K562 (cell line): ENCODE results near the gene KATNAL1. TPM values are rescaled to one million over a fixed set of nuclear protein-coding genes. Genes with fewer than 3 reads are reported as not detected.

ENCODE experiments used
- CEBPG ChIP-seq, 3 experiments: fragments of 200-800 bp in 1 of 3; sonication (Bioruptor generic) in 1 of 3; sonication (generic) in 1 of 3; formaldehyde crosslinking in 1 of 3; IDR thresholded peaks in 2 of 3; conservative IDR thresholded peaks in 1 of 3; 2 replicates each; pipeline versions ENCODE4 v1.6.1 to v1.8.0; 2016 to 2022; ENCODE audit warnings: missing compliant biosample characterization in 2 of 3, missing genetic modification characterization in 2 of 3, mild to moderate bottlenecking in 1 of 3, missing genetic modification reagents in 1 of 3
- CTBP1 ChIP-seq: fragments of 450-650 bp; IDR thresholded peaks from 2 replicates; pipeline ENCODE4 v1.6.1; 2016; ENCODE audit warnings: borderline replicate concordance
- HNRNPUL1 ChIP-seq: fragments of 200-400 bp; formaldehyde crosslinking; IDR thresholded peaks from 2 replicates; pipeline ENCODE4 v1.6.1; 2017; ENCODE audit warnings: low read length
- NCOA4 ChIP-seq: fragments of 450-650 bp; IDR thresholded peaks from 2 replicates; pipeline ENCODE4 v1.6.1; 2018; ENCODE audit warnings: mild to moderate bottlenecking; ENCODE audit not compliant: partially characterized antibody
- PCBP1 ChIP-seq: fragments of 200-400 bp; formaldehyde crosslinking; IDR thresholded peaks from 2 replicates; pipeline ENCODE4 v1.6.1; 2018; ENCODE audit warnings: mild to moderate bottlenecking, low read depth, low read length; ENCODE audit not compliant: poor library complexity, severe bottlenecking
- POLR3G ChIP-seq: IDR thresholded peaks from 2 replicates; pipeline ENCODE4 v1.6.1; 2011; ENCODE audit not compliant: insufficient read length, insufficient replicate concordance; ENCODE audit errors: extremely low read depth
- polyA plus RNA-seq, 8 experiments: library from polyadenylated mRNA; depleted of rRNA in 4 of 8; stranded (reverse) in 5 of 8; unstranded in 3 of 8; fragments of >200 nt; fragmentation: Nextera tagmentation in 2 of 8; fragmentation: Illumina TruSeq in 1 of 8; extraction: Ambion mirVana in 2 of 8; extraction: Trizol in 1 of 8; gene quantifications; 2 replicates each; pipeline versions ENCODE4 v1.2.1 to v1.2.3, GENCODE V29; 2011 to 2014; ENCODE audit warnings: inconsistent platforms in 1 of 8, missing spikeins in 1 of 8
- total RNA-seq, 7 experiments: library from RNA; depleted of rRNA in 6 of 7; stranded (reverse); fragments of >200 nt in 6 of 7; fragmentation: Illumina TruSeq in 2 of 7; extraction: Trizol in 2 of 7; gene quantifications; 2 replicates each; pipeline versions ENCODE4 v1.2.1 to v1.2.3, GENCODE V29; 2011 to 2021; ENCODE audit warnings: low replicate concordance in 1 of 7
- TF ChIP-seq, protein P1 (sequence below), 2 experiments: fragments of 450-650 bp; formaldehyde crosslinking in 1 of 2; IDR thresholded peaks; 2 replicates each; pipeline versions ENCODE4 v1.4.0 to v1.6.1; 2014 to 2020; ENCODE audit warnings: mild to moderate bottlenecking in 2 of 2, borderline replicate concordance in 1 of 2, low read depth in 1 of 2
- TF ChIP-seq, protein P2 (sequence below), 2 experiments: IDR thresholded peaks in 1 of 2; conservative IDR thresholded peaks in 1 of 2; 2 replicates each; pipeline ENCODE4 v1.6.1; 2016; ENCODE audit warnings: low read depth in 2 of 2, mild to moderate bottlenecking in 1 of 2, missing compliant biosample characterization in 1 of 2, missing genetic modification characterization in 1 of 2, moderate library complexity in 1 of 2
- TF ChIP-seq, protein P3 (sequence below): sonication (generic); formaldehyde crosslinking; IDR thresholded peaks from 2 replicates; pipeline ENCODE4 v1.8.0; 2022; ENCODE audit warnings: mild to moderate bottlenecking, missing genetic modification reagents

KATNAL1 gene
- total and polyA plus RNA-seq, 9 of the 15 experiments (the other 6 are each of a cell fraction or from before 2014, with no cell fraction given) = 2.5 to 8.2 (median 5.5) TPM

DNA sequence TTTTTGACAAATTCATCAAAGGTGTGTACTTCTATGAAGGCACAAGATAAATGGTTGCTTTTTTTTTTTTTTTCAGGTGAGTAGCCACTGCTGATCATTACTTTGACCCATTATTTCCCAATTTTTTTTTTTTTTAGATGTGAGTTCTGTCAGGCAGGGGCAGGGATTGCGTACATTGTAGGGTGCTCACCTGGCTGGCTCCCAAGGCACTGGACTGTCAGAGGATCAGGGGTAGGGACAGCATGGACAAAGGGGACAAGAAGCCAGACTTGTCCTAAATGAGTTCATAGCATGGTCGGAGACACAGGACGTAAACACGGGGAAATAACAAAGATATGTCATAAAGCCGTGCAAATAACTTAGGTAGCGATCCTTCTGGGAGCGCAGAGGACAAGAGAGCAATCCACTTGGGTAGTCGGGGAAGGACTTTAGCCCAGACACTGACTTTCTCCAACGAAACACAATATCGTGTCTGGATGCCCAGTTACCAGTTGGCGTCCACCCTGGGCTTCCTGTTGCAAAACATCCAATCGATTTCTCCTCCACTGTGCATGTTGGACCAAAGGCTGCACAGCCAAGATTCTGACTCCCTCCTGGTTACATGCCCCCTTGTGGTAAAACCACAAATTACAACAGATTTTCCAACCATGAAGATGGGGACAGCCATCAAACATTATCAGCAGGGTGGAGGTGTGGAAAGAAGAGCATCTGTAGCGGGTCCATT lies 27.5 kb upstream of the KATNAL1 start (continued):
- TF ChIP-seq, protein P1, sequence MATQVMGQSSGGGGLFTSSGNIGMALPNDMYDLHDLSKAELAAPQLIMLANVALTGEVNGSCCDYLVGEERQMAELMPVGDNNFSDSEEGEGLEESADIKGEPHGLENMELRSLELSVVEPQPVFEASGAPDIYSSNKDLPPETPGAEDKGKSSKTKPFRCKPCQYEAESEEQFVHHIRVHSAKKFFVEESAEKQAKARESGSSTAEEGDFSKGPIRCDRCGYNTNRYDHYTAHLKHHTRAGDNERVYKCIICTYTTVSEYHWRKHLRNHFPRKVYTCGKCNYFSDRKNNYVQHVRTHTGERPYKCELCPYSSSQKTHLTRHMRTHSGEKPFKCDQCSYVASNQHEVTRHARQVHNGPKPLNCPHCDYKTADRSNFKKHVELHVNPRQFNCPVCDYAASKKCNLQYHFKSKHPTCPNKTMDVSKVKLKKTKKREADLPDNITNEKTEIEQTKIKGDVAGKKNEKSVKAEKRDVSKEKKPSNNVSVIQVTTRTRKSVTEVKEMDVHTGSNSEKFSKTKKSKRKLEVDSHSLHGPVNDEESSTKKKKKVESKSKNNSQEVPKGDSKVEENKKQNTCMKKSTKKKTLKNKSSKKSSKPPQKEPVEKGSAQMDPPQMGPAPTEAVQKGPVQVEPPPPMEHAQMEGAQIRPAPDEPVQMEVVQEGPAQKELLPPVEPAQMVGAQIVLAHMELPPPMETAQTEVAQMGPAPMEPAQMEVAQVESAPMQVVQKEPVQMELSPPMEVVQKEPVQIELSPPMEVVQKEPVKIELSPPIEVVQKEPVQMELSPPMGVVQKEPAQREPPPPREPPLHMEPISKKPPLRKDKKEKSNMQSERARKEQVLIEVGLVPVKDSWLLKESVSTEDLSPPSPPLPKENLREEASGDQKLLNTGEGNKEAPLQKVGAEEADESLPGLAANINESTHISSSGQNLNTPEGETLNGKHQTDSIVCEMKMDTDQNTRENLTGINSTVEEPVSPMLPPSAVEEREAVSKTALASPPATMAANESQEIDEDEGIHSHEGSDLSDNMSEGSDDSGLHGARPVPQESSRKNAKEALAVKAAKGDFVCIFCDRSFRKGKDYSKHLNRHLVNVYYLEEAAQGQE (IDR thresholded peaks at IDR 0.05; ENCODE audit: borderline replicate concordance) = peak; percentile 40; the same call in 1 of the 2 replicates
- TF ChIP-seq, protein P1 (CRISPR knock-in tag; IDR thresholded peaks at IDR 0.05; ENCODE audit: low read depth) = no peak
- TF ChIP-seq PCBP1 (no peak), CTBP1 (peak; percentile 35; the same call in 1 of the 2 replicates), CEBPG (CRISPR knock-in tag; IDR thresholded peaks at IDR 0.05) (0 out of 2 replicates have a peak, but pooled peaks have one; percentile 11), CEBPG (tag; conservative IDR thresholded peaks at IDR 0.05 in 1 of 2, IDR thresholded peaks at IDR 0.05 in 1 of 2) (no peak), POLR3G (no peak), NCOA4 (no peak), HNRNPUL1 (no peak)
- TF ChIP-seq, protein P2, sequence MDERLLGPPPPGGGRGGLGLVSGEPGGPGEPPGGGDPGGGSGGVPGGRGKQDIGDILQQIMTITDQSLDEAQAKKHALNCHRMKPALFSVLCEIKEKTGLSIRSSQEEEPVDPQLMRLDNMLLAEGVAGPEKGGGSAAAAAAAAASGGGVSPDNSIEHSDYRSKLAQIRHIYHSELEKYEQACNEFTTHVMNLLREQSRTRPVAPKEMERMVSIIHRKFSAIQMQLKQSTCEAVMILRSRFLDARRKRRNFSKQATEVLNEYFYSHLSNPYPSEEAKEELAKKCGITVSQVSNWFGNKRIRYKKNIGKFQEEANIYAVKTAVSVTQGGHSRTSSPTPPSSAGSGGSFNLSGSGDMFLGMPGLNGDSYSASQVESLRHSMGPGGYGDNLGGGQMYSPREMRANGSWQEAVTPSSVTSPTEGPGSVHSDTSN (CRISPR knock-in tag; IDR thresholded peaks at IDR 0.05; ENCODE audit: low read depth) = no peak
- TF ChIP-seq, protein P2 (tag; conservative IDR thresholded peaks at IDR 0.05; ENCODE audit: low read depth) = no peak
- TF ChIP-seq, protein P3, sequence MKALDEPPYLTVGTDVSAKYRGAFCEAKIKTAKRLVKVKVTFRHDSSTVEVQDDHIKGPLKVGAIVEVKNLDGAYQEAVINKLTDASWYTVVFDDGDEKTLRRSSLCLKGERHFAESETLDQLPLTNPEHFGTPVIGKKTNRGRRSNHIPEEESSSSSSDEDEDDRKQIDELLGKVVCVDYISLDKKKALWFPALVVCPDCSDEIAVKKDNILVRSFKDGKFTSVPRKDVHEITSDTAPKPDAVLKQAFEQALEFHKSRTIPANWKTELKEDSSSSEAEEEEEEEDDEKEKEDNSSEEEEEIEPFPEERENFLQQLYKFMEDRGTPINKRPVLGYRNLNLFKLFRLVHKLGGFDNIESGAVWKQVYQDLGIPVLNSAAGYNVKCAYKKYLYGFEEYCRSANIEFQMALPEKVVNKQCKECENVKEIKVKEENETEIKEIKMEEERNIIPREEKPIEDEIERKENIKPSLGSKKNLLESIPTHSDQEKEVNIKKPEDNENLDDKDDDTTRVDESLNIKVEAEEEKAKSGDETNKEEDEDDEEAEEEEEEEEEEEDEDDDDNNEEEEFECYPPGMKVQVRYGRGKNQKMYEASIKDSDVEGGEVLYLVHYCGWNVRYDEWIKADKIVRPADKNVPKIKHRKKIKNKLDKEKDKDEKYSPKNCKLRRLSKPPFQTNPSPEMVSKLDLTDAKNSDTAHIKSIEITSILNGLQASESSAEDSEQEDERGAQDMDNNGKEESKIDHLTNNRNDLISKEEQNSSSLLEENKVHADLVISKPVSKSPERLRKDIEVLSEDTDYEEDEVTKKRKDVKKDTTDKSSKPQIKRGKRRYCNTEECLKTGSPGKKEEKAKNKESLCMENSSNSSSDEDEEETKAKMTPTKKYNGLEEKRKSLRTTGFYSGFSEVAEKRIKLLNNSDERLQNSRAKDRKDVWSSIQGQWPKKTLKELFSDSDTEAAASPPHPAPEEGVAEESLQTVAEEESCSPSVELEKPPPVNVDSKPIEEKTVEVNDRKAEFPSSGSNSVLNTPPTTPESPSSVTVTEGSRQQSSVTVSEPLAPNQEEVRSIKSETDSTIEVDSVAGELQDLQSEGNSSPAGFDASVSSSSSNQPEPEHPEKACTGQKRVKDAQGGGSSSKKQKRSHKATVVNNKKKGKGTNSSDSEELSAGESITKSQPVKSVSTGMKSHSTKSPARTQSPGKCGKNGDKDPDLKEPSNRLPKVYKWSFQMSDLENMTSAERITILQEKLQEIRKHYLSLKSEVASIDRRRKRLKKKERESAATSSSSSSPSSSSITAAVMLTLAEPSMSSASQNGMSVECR (CRISPR knock-in tag) = no peak
